NCI-H446 (cell line): ENCODE data around the gene FAM83D.
A peak's percentile ranks its signal among the peaks of the same experiment; 100 is the strongest.
"Not testable (repeated sequence)": the region's sequence is repeated elsewhere in the genome, so short reads cannot be mapped to it uniquely, and the experiment has no call there.

Experiments
- DNase-seq, 2 experiments: peaks; one replicate each; lab custom pipeline; 2025; lab: John Stamatoyannopoulos, UW

FAM83D gene

DNA sequence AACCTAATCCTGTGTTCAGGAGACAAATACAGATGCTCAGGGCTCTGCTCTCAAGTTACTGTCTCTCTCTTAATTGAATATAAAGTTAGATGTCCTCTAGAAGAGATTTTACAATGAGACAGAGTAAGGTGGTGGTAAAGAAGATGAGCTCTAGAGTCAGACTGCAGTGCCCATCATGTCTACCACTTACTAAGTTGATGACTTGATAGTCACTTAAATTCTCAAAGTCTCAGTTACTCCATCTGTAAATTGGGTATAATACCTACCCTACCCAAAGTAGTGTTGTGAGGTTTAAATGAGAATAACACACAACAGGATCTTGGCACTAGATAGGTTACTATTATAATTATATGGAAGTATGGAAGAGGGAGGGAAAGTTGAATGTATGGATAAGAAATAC is 37.5 kb downstream of the FAM83D start:
- no peak for DNase-seq

GRCh38 chr20:38965264-38965663 is 39.0 kb downstream of the FAM83D start:
- DNase-seq, result no peak

DNA sequence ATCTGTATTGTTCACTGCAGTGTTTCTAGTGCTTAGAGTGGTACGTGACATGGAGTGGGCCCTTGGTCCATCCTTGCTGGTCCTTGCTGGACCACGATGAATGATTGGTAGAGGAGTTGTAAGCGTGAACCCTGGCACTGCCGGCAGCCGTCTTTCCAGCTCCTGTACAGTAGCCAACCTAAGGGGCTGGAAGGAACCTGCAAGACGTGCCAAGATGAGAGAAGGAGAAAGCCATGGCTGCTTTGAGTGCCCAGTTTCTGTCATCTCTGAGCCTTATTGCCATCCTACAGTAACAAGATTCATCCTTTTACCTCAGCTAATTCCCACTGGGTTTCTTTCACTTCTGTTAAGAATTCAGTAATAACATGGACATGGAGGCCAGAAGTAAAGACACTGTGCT is 41.9 kb downstream of the FAM83D start:
- DNase-seq, result peak in 1 of 2 experiments; percentile 11

DNA sequence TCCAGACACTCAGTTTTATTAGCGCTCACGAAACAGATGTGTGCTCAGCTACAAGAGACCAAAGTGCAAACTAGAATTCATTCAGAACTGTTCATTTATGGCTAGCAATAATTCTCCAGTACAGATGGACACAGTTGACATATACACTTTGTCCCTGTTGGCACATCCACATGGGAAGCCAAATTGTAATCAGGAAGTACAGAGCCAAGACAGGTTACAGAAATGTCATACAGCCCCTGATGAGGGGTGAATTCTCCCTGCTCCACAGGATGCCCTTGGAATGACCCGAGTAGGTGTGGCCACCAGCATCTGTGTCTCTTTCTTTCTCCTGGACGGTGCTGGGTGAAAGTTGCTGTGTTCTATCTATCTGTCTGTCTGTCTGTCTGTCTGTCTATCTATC is 43.5 kb downstream of the FAM83D start:
- no peak for DNase-seq

- DNase-seq, result no peak
Observed at GRCh38 chr20:38970302-38970701, 44.1 kb downstream of the FAM83D start.

DNA sequence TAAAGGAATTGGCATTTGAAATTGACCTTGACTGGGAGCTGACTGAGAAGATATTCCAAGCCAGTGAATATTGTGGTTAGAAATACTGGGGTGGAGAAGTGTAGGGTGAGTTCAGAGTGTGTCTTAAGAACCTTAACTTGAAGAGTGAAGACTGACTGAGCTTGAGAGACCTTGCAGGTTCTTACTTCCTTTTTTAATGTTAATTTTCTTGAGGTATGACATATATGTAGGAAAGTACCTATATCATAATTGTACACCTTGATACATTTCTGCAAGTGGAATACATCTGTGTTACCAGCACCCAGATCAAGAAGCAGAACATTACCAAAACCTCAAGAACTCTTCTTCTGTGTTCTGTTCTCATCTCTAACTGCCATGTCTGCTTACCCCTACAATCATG is 46.9 kb downstream of the FAM83D start:
- no peak for DNase-seq

- DNase-seq, result no peak
Observed at GRCh38 chr20:38973645-38974044, 47.4 kb downstream of the FAM83D start.

GRCh38 chr20:38975539-38976120 is 49.4 kb downstream of the FAM83D start:
- DNase-seq, result no peak

DNA sequence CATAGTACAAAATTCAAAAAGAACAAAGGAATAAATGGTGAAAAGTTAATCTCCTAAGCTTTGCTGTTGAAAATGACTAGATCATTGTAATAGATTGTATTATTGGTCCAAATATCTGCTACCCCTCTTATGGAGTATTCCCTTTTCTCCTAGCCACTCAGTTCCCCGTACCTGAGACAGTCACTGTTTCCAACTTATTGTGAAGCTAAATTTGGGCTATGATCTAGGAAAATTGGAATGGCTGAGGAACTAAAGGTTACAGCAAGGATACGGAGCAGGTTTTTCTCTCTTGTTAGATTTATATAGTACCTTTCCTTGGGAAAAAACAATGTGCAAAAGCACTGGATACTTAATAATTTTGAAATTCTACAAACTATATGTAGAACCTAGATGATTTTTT is 53.2 kb downstream of the FAM83D start:
- DNase-seq, result no peak

- DNase-seq, result no peak
Observed at GRCh38 chr20:38979842-38980241, 53.6 kb downstream of the FAM83D start.

DNA sequence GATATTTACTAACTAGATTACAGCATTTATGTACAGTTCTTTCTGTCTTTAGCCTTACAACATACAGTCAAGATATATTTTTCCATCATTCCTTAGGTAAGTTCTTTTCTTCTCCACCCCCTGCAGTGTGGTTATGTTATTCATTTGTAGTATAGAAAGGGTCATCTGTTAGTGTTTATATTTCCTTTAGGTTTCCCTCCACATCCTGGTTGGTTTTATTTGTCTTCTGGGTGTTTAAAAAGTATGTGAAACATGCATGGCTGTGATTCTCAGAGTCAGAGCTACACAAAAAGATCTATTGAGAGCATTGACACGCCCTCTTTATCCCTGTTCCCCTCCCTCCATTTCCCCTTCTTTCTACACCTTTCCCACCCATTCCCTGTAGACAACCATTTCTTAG is 56.1 kb downstream of the FAM83D start:
- no peak for DNase-seq

DNA sequence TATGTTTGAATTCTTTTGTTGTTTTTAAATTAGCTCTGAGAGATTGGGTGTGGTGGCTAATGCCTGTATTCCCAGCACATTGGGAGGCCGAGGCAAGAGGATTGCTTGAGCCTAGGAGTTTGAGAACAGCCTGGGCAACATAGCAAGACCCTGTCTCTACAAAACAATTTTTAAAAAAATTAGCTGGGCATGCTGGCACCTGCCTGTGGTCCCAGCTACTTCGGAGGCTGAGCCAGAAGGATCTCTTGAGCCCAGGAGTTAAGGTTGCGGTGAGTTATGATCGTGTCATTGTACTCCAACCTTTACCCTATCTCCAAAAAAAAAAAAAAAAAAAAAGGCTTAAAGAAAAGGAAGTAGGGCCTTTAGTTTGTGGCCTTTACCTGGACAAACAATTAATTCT is 58.8 kb downstream of the FAM83D start:
- no peak for DNase-seq

DNA sequence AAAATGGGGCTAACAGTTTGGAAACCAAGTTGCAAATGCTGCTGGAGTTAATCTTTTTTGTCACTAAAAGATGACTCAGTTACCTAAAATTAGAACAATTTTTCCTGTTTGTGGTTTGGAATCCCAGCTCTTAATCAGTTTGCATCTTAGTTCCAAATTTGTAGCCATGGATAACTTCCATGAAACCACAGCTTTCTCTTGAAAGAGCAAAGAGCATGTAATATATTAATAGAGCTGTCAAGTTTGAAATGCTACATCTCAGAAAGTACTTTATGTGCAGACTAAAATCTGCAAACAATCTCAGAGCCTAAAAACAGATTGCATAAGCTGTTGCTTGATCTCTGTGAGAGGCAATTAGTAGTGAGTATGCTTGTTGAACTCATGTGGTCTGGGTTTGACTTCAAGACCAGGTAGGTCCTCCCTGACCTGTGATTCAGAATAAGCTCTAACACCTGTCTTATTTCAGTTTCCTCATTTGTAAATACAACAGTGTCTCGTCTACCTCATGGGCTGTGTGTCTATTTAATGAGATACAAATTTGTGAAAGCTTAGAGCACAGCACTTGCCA is 59.5 kb downstream of the FAM83D start:
- no peak for DNase-seq

DNA sequence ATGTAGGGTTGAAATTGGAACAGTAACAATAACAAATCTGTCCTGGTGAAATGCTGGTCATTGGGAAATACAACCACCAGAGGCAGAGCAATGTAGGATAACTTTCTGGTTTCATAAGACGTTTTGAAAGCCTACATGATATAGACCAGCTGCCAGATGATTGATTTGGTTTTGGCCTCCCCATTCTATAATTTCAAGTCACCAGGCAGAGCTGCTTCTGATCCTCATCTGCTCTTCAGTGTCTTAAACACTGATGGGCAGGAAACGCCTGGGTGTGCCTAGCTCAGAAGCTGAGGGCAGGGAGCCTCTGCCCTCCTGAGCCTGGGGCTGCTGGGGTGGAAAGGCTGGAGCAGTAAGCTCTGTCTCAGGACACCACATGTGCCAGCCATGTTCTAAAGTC is 60.4 kb downstream of the FAM83D start:
- no peak for DNase-seq

GRCh38 chr20:38987777-38988176 is 61.6 kb downstream of the FAM83D start:
- no peak for DNase-seq

DNA sequence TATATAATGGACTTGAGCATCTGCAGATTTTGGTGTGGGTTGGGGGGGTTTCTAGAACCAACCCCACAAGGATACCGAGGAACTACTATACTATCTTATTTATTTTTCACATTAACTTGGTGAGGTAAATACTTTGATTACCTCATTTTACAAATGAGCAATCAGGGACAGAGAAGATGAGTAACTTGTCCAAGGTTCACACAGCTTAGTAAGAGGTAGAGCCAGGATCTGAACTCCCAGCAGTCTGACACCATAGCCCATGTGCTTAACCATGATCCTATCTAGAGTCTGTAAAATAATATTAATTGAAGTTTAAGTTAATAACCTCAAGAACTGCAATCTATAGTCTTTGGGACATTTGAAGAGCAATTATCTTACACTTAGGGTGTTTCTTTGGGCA is 64.5 kb downstream of the FAM83D start:
- DNase-seq, result no peak

DNA sequence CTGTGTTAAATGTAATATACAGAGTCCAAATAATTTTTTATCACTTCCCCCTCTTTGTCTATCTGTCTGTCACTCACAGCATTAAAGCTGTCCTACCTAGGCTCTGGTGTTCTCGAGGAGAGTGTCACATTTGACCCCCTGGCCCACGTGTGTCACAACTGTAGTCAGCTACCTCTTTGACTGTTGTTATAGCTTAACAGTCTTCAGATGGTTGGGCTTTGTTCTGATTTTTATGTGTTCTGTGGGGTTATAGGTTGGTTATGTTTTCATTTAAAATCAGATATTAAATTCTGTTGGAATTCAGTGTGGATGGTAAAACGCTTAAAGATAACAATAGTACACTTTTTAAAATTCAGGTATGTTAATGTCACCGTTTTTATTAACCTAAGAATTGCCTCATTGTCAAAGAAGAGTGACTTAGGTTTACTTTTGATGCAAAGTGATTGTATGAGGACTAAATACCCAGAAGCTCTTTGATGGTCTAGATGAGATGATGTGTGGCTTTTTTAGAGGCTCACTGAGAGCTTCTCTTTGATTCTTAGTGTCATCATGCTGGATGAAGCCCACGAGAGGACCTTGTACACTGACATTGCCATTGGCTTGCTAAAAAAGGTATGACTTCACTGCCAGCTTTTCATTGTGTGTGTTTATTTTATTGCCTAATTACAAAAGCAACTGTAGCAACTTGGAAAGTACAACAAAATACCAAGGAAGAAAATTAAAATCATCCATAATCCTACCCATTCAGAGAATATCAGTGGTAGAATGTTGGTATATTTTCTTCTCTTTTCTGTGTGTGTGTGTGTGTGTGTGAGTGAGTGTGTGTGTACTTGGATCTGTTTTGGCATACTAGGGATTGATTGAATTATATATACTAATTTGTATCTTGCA is 65.8 kb downstream of the FAM83D start:
- DNase-seq, result no peak

- DNase-seq, result no peak
Observed at GRCh38 chr20:38995536-38996044, 69.4 kb downstream of the FAM83D start.

GRCh38 chr20:38996866-38997265 is 70.6 kb downstream of the FAM83D start:
- DNase-seq, result not testable (repeated sequence)

GRCh38 chr20:38997622-38998021 is 71.4 kb downstream of the FAM83D start:
- no peak for DNase-seq

DNA sequence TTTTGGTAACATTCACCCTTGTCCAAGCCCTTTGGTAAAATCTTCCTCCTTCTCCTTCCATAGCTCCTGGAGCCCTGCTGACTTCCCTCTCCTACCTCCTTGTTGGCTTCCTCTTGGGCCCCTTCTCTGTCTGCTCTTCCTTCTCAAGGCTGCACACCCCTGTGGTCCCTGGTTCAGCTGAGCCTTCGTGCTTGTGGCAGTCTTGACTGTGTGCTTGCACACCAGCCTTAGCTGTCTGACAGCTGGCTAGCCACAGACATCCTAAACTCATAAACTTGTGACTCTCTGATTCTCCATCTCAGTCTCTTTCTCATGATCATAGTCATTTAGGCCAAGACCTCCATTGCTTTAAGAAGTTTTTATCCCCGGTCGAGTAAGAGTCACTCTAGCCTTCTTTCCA is 73.0 kb downstream of the FAM83D start:
- DNase-seq, result no peak

GRCh38 chr20:38999965-39000910 is 74.0 kb downstream of the FAM83D start:
- DNase-seq, result no peak
